Neuronal stem cell (in vitro differentiated cells): ENCODE measurements around the gene SOAT2.
"Not testable (repeated sequence)": the region's sequence is repeated elsewhere in the genome, so short reads cannot be mapped to it uniquely, and the experiment has no call there.

ENCODE experiments used
- DNase-seq: peaks from one replicate; pipeline ENCODE4 v3.0.0-alpha.2; 2013; ENCODE audit warnings: low spot score
- H2AFZ ChIP-seq: one replicate; pipeline ENCODE4 v1.6.1; 2013; ENCODE audit warnings: mild to moderate bottlenecking, low read length, inconsistent platforms
- H2AK5ac ChIP-seq: 2 replicates; pipeline ENCODE4 v1.6.1; 2013; ENCODE audit warnings: low read depth, mild to moderate bottlenecking, inconsistent platforms, low read length, moderate library complexity, mixed read lengths
- H2BK120ac ChIP-seq: 2 replicates; pipeline ENCODE4 v1.6.1; 2013; ENCODE audit warnings: low read depth, mild to moderate bottlenecking, inconsistent platforms, low read length, moderate library complexity, mixed read lengths
- H2BK12ac ChIP-seq: one replicate; pipeline ENCODE4 v1.6.1; 2013; ENCODE audit warnings: low read length, inconsistent platforms
- H2BK15ac ChIP-seq: 2 replicates; pipeline ENCODE4 v1.6.1; 2013; ENCODE audit warnings: mild to moderate bottlenecking, low read length, inconsistent platforms, mixed read lengths
- H2BK5ac ChIP-seq: one replicate; pipeline ENCODE4 v1.6.1; 2013; ENCODE audit warnings: inconsistent platforms, mild to moderate bottlenecking, low read length, moderate library complexity
- H3K14ac ChIP-seq: one replicate; pipeline ENCODE4 v1.6.1; 2013; ENCODE audit warnings: low read length, inconsistent platforms
- H3K18ac ChIP-seq: 2 replicates; pipeline ENCODE4 v1.6.1; 2013; ENCODE audit warnings: low read length, inconsistent platforms
- H3K23ac ChIP-seq: 2 replicates; pipeline ENCODE4 v1.6.1; 2013; ENCODE audit warnings: low read depth, mild to moderate bottlenecking, mixed read lengths, low read length, inconsistent platforms; ENCODE audit not compliant: poor library complexity
- H3K27ac ChIP-seq: replicated peaks from 3 replicates; pipeline ENCODE4 v1.5.1; 2013; ENCODE audit warnings: low read length, inconsistent platforms
- H3K27me3 ChIP-seq, 3 experiments: 2 replicates each; pipeline ENCODE4 v1.6.1; 2013; ENCODE audit warnings: low read length in 3 of 3, mild to moderate bottlenecking in 2 of 3, inconsistent platforms in 1 of 3, low read depth in 1 of 3, mixed read lengths in 1 of 3, moderate library complexity in 1 of 3; ENCODE audit not compliant: control insufficient read depth in 3 of 3, insufficient read depth in 3 of 3
- H3K36me3 ChIP-seq, 2 donors: replicated peaks in 1 of 2; 2 replicates each; pipeline ENCODE4 v1.6.1; 2013; ENCODE audit warnings: low read length in 2 of 2; ENCODE audit not compliant: control insufficient read depth in 2 of 2, insufficient read depth in 2 of 2
- H3K4ac ChIP-seq: 2 replicates; pipeline ENCODE4 v1.6.1; 2013; ENCODE audit warnings: inconsistent platforms, mild to moderate bottlenecking, low read length, moderate library complexity
- H3K4me1 ChIP-seq, 2 donors: 1 replicate in 1 of 2; 2 replicates in 1 of 2; pipeline ENCODE4 v1.6.1; 2013; ENCODE audit warnings: low read length in 2 of 2, low read depth in 1 of 2; ENCODE audit not compliant: control insufficient read depth in 2 of 2, insufficient read depth in 1 of 2
- H3K4me2 ChIP-seq: one replicate; pipeline ENCODE4 v1.6.1; 2013; ENCODE audit warnings: mild to moderate bottlenecking, low read length, inconsistent platforms; ENCODE audit not compliant: insufficient read depth, poor library complexity, severe bottlenecking
- H3K4me3 ChIP-seq, 2 donors: 2 replicates each; pipeline ENCODE4 v1.5.1; 2013; ENCODE audit warnings: low read length in 2 of 2, mild to moderate bottlenecking in 2 of 2, inconsistent platforms in 1 of 2, moderate library complexity in 1 of 2
- H3K79me1 ChIP-seq: one replicate; pipeline ENCODE4 v1.6.1; 2013; ENCODE audit warnings: low read depth, mild to moderate bottlenecking, inconsistent platforms, low read length, moderate library complexity
- H3K9ac ChIP-seq: one replicate; pipeline ENCODE4 v1.6.1; 2013; ENCODE audit warnings: mild to moderate bottlenecking, low read depth, low read length, inconsistent platforms; ENCODE audit not compliant: poor library complexity
- H3K9me3 ChIP-seq, 2 donors: replicated peaks in 1 of 2; 2 replicates each; pipeline versions ENCODE3 to v1.6.1; 2013; ENCODE audit warnings: low read length in 2 of 2, mild to moderate bottlenecking in 2 of 2, inconsistent platforms in 1 of 2, low read depth in 1 of 2, mixed read lengths in 1 of 2, moderate library complexity in 1 of 2; ENCODE audit not compliant: control insufficient read depth in 2 of 2, insufficient read depth in 1 of 2
- H4K8ac ChIP-seq: one replicate; pipeline ENCODE4 v1.6.1; 2013; ENCODE audit warnings: low read depth, mild to moderate bottlenecking, inconsistent platforms, low read length, moderate library complexity
- H4K91ac ChIP-seq: one replicate; pipeline ENCODE4 v1.6.1; 2013; ENCODE audit warnings: low read length, low read depth, mild to moderate bottlenecking, inconsistent platforms; ENCODE audit not compliant: poor library complexity
- WGBS, 2 donors: extraction: QIAGEN DNeasy Blood & Tissue Kit; methylation state at CpG; one replicate each; pipeline ENCODE4 v1.1.7; 2013; ENCODE audit warnings: missing lambda C conversion rate in 2 of 2, mixed read lengths in 1 of 2; ENCODE audit not compliant: insufficient read length in 2 of 2, insufficient replicate concordance in 1 of 2; ENCODE audit errors: extremely low coverage in 2 of 2; 5-methylcytosine and 5-hydroxymethylcytosine counted together

Gene SOAT2

GRCh38 chr12:53163008-53163407 is 59.7 kb downstream of the SOAT2 start:
- WGBS, 2 donors: no CpG with 5 or more reads among the region's 2 CpGs
- not testable (repeated sequence) for H3K4me2 ChIP-seq, H2BK5ac ChIP-seq, H2AFZ ChIP-seq, H3K14ac ChIP-seq, H3K23ac ChIP-seq, H3K4ac ChIP-seq, H3K9me3 ChIP-seq, H4K8ac ChIP-seq, H2AK5ac ChIP-seq, H2BK15ac ChIP-seq, H2BK12ac ChIP-seq, H3K18ac ChIP-seq, H3K36me3 ChIP-seq, H3K4me3 ChIP-seq, H3K4me1 ChIP-seq, DNase-seq, H3K27ac ChIP-seq, H4K91ac ChIP-seq, H3K27me3 ChIP-seq, H3K79me1 ChIP-seq, H3K9ac ChIP-seq, H2BK120ac ChIP-seq

DNA sequence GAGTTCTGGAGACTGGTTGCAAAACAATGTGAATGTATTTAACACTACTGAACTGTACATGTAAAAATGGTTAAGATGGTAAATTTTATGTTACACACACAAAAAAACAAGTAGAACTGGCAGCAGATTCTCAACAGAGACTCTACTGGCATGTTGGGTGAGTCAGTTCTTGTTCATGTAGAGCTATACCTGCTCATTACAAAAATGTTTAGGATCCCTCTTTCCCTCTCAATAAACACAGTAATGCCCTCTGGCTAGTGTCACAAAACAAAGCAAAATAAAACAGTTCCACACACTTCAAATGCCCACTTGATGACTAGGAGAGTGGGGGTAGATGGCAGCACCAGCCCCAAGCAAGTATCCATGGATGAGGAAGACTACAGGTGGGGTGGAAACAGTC is 63.6 kb downstream of the SOAT2 start:
- Histone ChIP-seq H2AK5ac (no peak overlapping the region), H3K23ac (no peak overlapping the region), H4K91ac (no peak overlapping the region), H3K9ac (no peak overlapping the region), H3K14ac (no peak overlapping the region), H3K79me1 (no peaks in the 10 kb centered on the region), H3K4ac (no peak overlapping the region), H3K27me3 (no peaks in the 10 kb centered on the region), H2BK5ac (no peak overlapping the region), H3K4me1 (no peaks in the 10 kb centered on the region), H3K9me3 (no peaks in the 10 kb centered on the region), H3K4me2 (no peak overlapping the region), H3K27ac (no peak overlapping the region), H3K18ac (no peak overlapping the region), H2BK12ac (no peak overlapping the region), H2AFZ (no peak overlapping the region), H2BK120ac (no peak overlapping the region), H3K4me3 (no peak overlapping the region), H2BK15ac (no peak overlapping the region), H3K36me3 (peaks cover 4 to 5% of the 10 kb centered on the region in 2 donors), H4K8ac (no peak overlapping the region)
- DNase-seq: no peak

- peak overlapping the region; percentile 56 for H3K14ac ChIP-seq
- no peaks in the 10 kb centered on the region for H3K79me1 ChIP-seq
- no peak overlapping the region for H4K91ac ChIP-seq
- H3K18ac ChIP-seq: no peak overlapping the region
- no peak overlapping the region for H3K4me2 ChIP-seq
- peak overlapping the region; percentile 73 for H3K23ac ChIP-seq
- peaks cover 4 to 5% of the 10 kb centered on the region in 2 donors for H3K36me3 ChIP-seq
- H3K27ac ChIP-seq: no peak overlapping the region
- no peaks in the 10 kb centered on the region for H3K4me1 ChIP-seq
- no peak overlapping the region for H2BK5ac ChIP-seq
- no CpG with 5 or more reads among the region's 7 CpGs for WGBS, 2 donors
- H3K9ac ChIP-seq: peak overlapping the region; percentile 21
- H2AFZ ChIP-seq: no peak overlapping the region
- H2BK12ac ChIP-seq: no peak overlapping the region
- no peak overlapping the region for H3K4ac ChIP-seq
- peak overlapping the region; percentile 21 for H2AK5ac ChIP-seq
- H2BK15ac ChIP-seq: no peak overlapping the region
- H3K9me3 ChIP-seq: no peaks in the 10 kb centered on the region
- no peak overlapping the region for H2BK120ac ChIP-seq
- DNase-seq: no peak
- H3K27me3 ChIP-seq: no peaks in the 10 kb centered on the region
- H3K4me3 ChIP-seq: no peak overlapping the region
- H4K8ac ChIP-seq: no peak overlapping the region
Measured at GRCh38 chr12:53169644-53170043, 66.4 kb downstream of the SOAT2 start.

GRCh38 chr12:53170215-53170614 is 66.9 kb downstream of the SOAT2 start:
- Histone ChIP-seq H3K79me1 (no peaks in the 10 kb centered on the region), H2BK120ac (no peak overlapping the region), H4K91ac (no peak overlapping the region), H3K18ac (no peak overlapping the region), H3K4me1 (peaks cover 5 to 6% of the 10 kb centered on the region in 2 donors), H3K9ac (no peak overlapping the region), H2BK5ac (no peak overlapping the region), H3K9me3 (no peaks in the 10 kb centered on the region), H3K23ac (no peak overlapping the region), H3K27me3 (no peaks in the 10 kb centered on the region), H3K4me2 (no peak overlapping the region), H3K4ac (no peak overlapping the region), H3K27ac (no peak overlapping the region), H2BK15ac (no peak overlapping the region), H4K8ac (no peak overlapping the region), H3K4me3 (no peak overlapping the region), H2BK12ac (no peak overlapping the region), H3K36me3 (peaks cover 4 to 5% of the 10 kb centered on the region in 2 donors), H3K14ac (no peak overlapping the region), H2AFZ (no peak overlapping the region), H2AK5ac (no peak overlapping the region)
- no peak for DNase-seq
- WGBS, 2 donors: no CpG with 5 or more reads among the region's 8 CpGs
